ENCODE data around the gene CGN.

The CGN gene

GRCh38 chr1:151583796-151584195, 72.6 kb downstream of the CGN start:
- Histone ChIP-seq H3K4me3 (ENCODE audit: low read depth in 1 of 2, low read length in 2 of 2) (no peak overlapping the region), H3K27me3 (ENCODE audit: insufficient read depth, low read length, poor library complexity) (peaks cover 7% of the 10 kb centered on the region), H3K9me3 (ENCODE audit: insufficient read depth, low read length, severe bottlenecking) (no peaks in the 10 kb centered on the region), H3K36me3 (ENCODE audit: insufficient read depth, low read length) (no peaks in the 10 kb centered on the region), H3K9ac (ENCODE audit: low read depth, low read length) (no peak overlapping the region), H3K79me2 (ENCODE audit: insufficient read depth, low read length) (no peaks in the 10 kb centered on the region), H3K4me1 (ENCODE audit: insufficient read depth, low read length) (no peaks in the 10 kb centered on the region), H2AFZ (ENCODE audit: low read depth, low read length) (no peak overlapping the region), H3K4me2 (ENCODE audit: insufficient read depth, low read length) (no peak overlapping the region), H3K27ac (ENCODE audit: low read length) (no peak overlapping the region), H4K20me1 (ENCODE audit: insufficient read depth, low read length) (no peaks in the 10 kb centered on the region)
- ATAC-seq (ENCODE audit: insufficient read depth, low read depth) (no peak), DNase-seq (no peak)
- TF ChIP-seq EZH2 (IDR thresholded peaks at IDR 0.05; ENCODE audit: borderline replicate concordance, low read depth, low read length, severe bottlenecking), result no peak
- no peak for TF ChIP-seq CTCF (IDR thresholded peaks at IDR 0.05; ENCODE audit: borderline replicate concordance, extremely low read depth, low read length, poor library complexity, severe bottlenecking)

GRCh38 chr1:151584278-151584677, 73.1 kb downstream of the CGN start:
- Histone ChIP-seq H3K9ac (ENCODE audit: low read depth, low read length) (no peak overlapping the region), H3K36me3 (ENCODE audit: insufficient read depth, low read length) (no peaks in the 10 kb centered on the region), H3K9me3 (ENCODE audit: insufficient read depth, low read length, severe bottlenecking) (no peaks in the 10 kb centered on the region), H3K27ac (ENCODE audit: low read length) (no peak overlapping the region), H3K4me2 (ENCODE audit: insufficient read depth, low read length) (no peak overlapping the region), H3K27me3 (ENCODE audit: insufficient read depth, low read length, poor library complexity) (peaks cover 7% of the 10 kb centered on the region), H2AFZ (ENCODE audit: low read depth, low read length) (no peak overlapping the region), H4K20me1 (ENCODE audit: insufficient read depth, low read length) (no peaks in the 10 kb centered on the region), H3K4me1 (ENCODE audit: insufficient read depth, low read length) (no peaks in the 10 kb centered on the region), H3K79me2 (ENCODE audit: insufficient read depth, low read length) (no peaks in the 10 kb centered on the region), H3K4me3 (ENCODE audit: low read depth in 1 of 2, low read length in 2 of 2) (no peak overlapping the region)
- ATAC-seq (ENCODE audit: insufficient read depth, low read depth) (no peak), DNase-seq (no peak)
- no peak for TF ChIP-seq CTCF (IDR thresholded peaks at IDR 0.05; ENCODE audit: borderline replicate concordance, extremely low read depth, low read length, poor library complexity, severe bottlenecking)
- TF ChIP-seq EZH2 (IDR thresholded peaks at IDR 0.05; ENCODE audit: borderline replicate concordance, low read depth, low read length, severe bottlenecking), result no peak

DNA sequence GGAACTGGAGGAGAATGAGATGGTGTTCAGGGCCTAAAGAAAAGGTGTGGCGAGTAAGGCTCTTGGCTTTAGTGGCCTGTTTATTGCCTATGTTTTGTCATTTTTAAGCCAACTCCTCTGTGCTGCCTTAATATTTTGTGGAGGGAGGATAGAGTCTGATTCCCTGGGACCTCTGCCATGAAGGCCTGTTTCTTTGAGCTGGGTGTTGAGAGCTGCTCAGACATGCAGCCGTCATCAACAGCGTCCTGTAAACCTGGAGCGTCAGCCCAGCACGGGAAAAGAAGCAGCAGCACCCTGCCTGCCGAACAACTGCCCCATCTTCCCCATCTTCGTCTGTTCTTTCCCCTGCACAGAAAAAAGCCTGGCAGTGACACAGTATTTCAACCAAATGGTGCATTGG, 73.6 kb downstream of the CGN start:
- no peaks in the 10 kb centered on the region for H3K36me3 ChIP-seq (ENCODE audit: insufficient read depth, low read length)
- no peak overlapping the region for H3K4me3 ChIP-seq (ENCODE audit: low read depth in 1 of 2, low read length in 2 of 2)
- H3K9me3 ChIP-seq (ENCODE audit: insufficient read depth, low read length, severe bottlenecking), result no peaks in the 10 kb centered on the region
- H4K20me1 ChIP-seq (ENCODE audit: insufficient read depth, low read length), result no peaks in the 10 kb centered on the region
- H3K27me3 ChIP-seq (ENCODE audit: insufficient read depth, low read length, poor library complexity), result peaks cover 6% of the 10 kb centered on the region
- DNase-seq (no peak), ATAC-seq (ENCODE audit: insufficient read depth, low read depth) (no peak)
- H3K9ac ChIP-seq (ENCODE audit: low read depth, low read length), result no peak overlapping the region
- no peaks in the 10 kb centered on the region for H3K4me1 ChIP-seq (ENCODE audit: insufficient read depth, low read length)
- no peak for TF ChIP-seq CTCF (IDR thresholded peaks at IDR 0.05; ENCODE audit: borderline replicate concordance, extremely low read depth, low read length, poor library complexity, severe bottlenecking)
- no peak for TF ChIP-seq EZH2 (IDR thresholded peaks at IDR 0.05; ENCODE audit: borderline replicate concordance, low read depth, low read length, severe bottlenecking)
- no peak overlapping the region for H3K4me2 ChIP-seq (ENCODE audit: insufficient read depth, low read length)
- H3K27ac ChIP-seq (ENCODE audit: low read length), result no peak overlapping the region
- no peaks in the 10 kb centered on the region for H3K79me2 ChIP-seq (ENCODE audit: insufficient read depth, low read length)
- no peak overlapping the region for H2AFZ ChIP-seq (ENCODE audit: low read depth, low read length)

DNA sequence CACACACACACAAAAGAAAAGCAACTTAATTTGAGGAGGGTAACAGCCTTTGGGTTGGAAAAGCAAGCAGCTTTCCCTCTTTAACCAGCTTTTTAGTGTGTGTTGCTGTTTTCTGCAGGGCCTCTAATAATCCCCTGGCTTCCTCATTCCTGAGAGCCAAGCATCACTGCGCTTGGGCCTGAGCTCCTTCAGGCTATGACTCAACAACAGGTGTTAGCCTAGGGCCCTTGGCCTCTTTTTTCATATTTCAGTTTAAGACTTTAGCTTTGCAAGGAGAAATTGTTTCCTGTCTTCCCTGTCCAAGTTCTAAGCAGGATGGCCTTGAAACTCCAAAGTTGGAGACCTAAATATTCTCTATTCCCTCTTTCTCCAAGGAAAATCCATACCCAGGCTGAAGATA, 74.4 kb downstream of the CGN start:
- H3K79me2 ChIP-seq (ENCODE audit: insufficient read depth, low read length), result no peaks in the 10 kb centered on the region
- no peak overlapping the region for H3K9ac ChIP-seq (ENCODE audit: low read depth, low read length)
- no peak overlapping the region for H3K4me3 ChIP-seq (ENCODE audit: low read depth in 1 of 2, low read length in 2 of 2)
- peaks cover 3% of the 10 kb centered on the region for H3K27me3 ChIP-seq (ENCODE audit: insufficient read depth, low read length, poor library complexity)
- H3K9me3 ChIP-seq (ENCODE audit: insufficient read depth, low read length, severe bottlenecking), result no peaks in the 10 kb centered on the region
- no peak overlapping the region for H3K27ac ChIP-seq (ENCODE audit: low read length)
- H4K20me1 ChIP-seq (ENCODE audit: insufficient read depth, low read length), result no peaks in the 10 kb centered on the region
- no peak for ATAC-seq (ENCODE audit: insufficient read depth, low read depth)
- no peaks in the 10 kb centered on the region for H3K36me3 ChIP-seq (ENCODE audit: insufficient read depth, low read length)
- no peak overlapping the region for H3K4me2 ChIP-seq (ENCODE audit: insufficient read depth, low read length)
- TF ChIP-seq EZH2 (IDR thresholded peaks at IDR 0.05; ENCODE audit: borderline replicate concordance, low read depth, low read length, severe bottlenecking) (no peak), CTCF (IDR thresholded peaks at IDR 0.05; ENCODE audit: borderline replicate concordance, extremely low read depth, low read length, poor library complexity, severe bottlenecking) (no peak)
- no peaks in the 10 kb centered on the region for H3K4me1 ChIP-seq (ENCODE audit: insufficient read depth, low read length)
- DNase-seq, result no peak
- H2AFZ ChIP-seq (ENCODE audit: low read depth, low read length), result no peak overlapping the region
